Endodermal cell (in vitro differentiated cells): ENCODE results near the gene ALKBH5. TPM values are rescaled to one million over a fixed set of nuclear protein-coding genes. Genes with fewer than 3 reads are reported as not detected.
A peak's percentile ranks its signal among the peaks of the same experiment; 100 is the strongest.

ENCODE experiments used
- DNase-seq: peaks from one replicate; pipeline ENCODE4 v3.0.0-alpha.2; 2017
- H3K27ac ChIP-seq: 2 replicates; pipeline ENCODE4 v1.5.1; 2013; ENCODE audit warnings: mild to moderate bottlenecking, low read depth, low read length, moderate library complexity
- H3K27me3 ChIP-seq: 2 replicates; pipeline ENCODE4 v1.6.1; 2013; ENCODE audit warnings: mild to moderate bottlenecking, low read length, moderate library complexity; ENCODE audit not compliant: insufficient read depth, control insufficient read depth, poor library complexity, severe bottlenecking
- H3K36me3 ChIP-seq: 2 replicates; pipeline ENCODE4 v1.7.0; 2013; ENCODE audit warnings: mild to moderate bottlenecking, low read length, moderate library complexity; ENCODE audit not compliant: control insufficient read depth, insufficient read depth
- H3K4me1 ChIP-seq: one replicate; pipeline ENCODE4 v1.7.0; 2013; ENCODE audit warnings: low read length; ENCODE audit not compliant: control insufficient read depth, insufficient read depth
- H3K4me3 ChIP-seq: 2 replicates; pipeline ENCODE4 v1.5.1; 2013; ENCODE audit warnings: mild to moderate bottlenecking, low read length, moderate library complexity
- H3K9ac ChIP-seq: 2 replicates; pipeline ENCODE4 v1.6.1; 2013; ENCODE audit warnings: mild to moderate bottlenecking, low read length, moderate library complexity; ENCODE audit not compliant: poor library complexity, severe bottlenecking; ENCODE audit errors: extremely low read depth
- H3K9me3 ChIP-seq: 2 replicates; pipeline ENCODE4 v1.6.1; 2013; ENCODE audit warnings: mild to moderate bottlenecking, low read length, moderate library complexity; ENCODE audit not compliant: control insufficient read depth
- H3K27ac Mint-ChIP-seq: 2 replicates; pipeline ENCODE4 v1.8.0; 2020; ENCODE audit warnings: mixed read lengths
- H3K27me3 Mint-ChIP-seq: 2 replicates; pipeline ENCODE4 v1.8.0; 2021; ENCODE audit warnings: mild to moderate bottlenecking, mixed read lengths; ENCODE audit not compliant: insufficient read depth
- H3K36me3 Mint-ChIP-seq: 2 replicates; pipeline ENCODE4 v1.8.0; 2020; ENCODE audit warnings: low read depth, mixed read lengths
- H3K4me1 Mint-ChIP-seq: 2 replicates; pipeline ENCODE4 v1.8.0; 2020; ENCODE audit warnings: mixed read lengths
- H3K4me3 Mint-ChIP-seq: 2 replicates; pipeline ENCODE4 v1.8.0; 2020; ENCODE audit warnings: mild to moderate bottlenecking, moderate library complexity, mixed read lengths
- H3K9me3 Mint-ChIP-seq: 2 replicates; pipeline ENCODE4 v1.8.0; 2020; ENCODE audit warnings: mild to moderate bottlenecking, mixed read lengths
- CTCF ChIP-seq: fragments of 200-600 bp; sonication (generic); conservative IDR thresholded peaks from 2 replicates; pipeline ENCODE4 v1.5.0; 2021; ENCODE audit warnings: antibody characterized with exemption, mild to moderate bottlenecking
- WGBS, 2 experiments: methylation state at CpG; one replicate each; pipeline versions ENCODE4 v1.1.5 to v1.1.7; 2013; ENCODE audit warnings: missing lambda C conversion rate in 2 of 2, mixed read lengths in 1 of 2; ENCODE audit not compliant: insufficient coverage in 1 of 2, insufficient read length in 1 of 2; 5-methylcytosine and 5-hydroxymethylcytosine counted together
- total RNA-seq, 2 donors: library from RNA; stranded (reverse); fragmentation: NEBNext Ultra II Directional in 1 of 2; extraction: Animal tissue kit (Norgen Biotek cat#: 25700) in 1 of 2; gene quantifications; 2 replicates in 1 of 2; 3 replicates in 1 of 2; pipeline ENCODE4 v1.2.1, GENCODE V29; 2021

Gene ALKBH5
- total RNA-seq, 2 donors from 2014 or later: 64.1 to 80.9 TPM

DNA sequence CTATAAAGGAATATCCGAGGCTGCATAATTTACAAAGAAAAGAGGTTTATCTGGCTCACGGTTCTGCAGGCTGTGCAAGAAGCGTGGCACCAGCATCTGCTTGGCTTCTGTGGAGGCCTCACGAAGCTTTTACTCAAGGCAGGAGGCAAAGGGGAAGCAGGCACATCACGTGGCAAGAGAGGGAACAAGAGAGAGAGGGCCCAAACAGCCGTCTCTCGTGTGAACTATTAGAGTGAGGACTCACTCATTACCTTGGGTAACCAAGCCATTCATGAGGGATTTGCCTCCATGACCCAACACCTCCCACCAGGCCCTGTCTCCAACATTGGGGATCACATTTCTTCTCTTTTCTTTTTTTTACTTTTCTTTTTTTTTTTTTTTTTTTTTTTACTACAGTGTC is 7.5 kb upstream of the ALKBH5 start:
- H3K27me3 Mint-ChIP-seq: peaks cover 1% of the 10 kb centered on the region
- peaks cover 5% of the 10 kb centered on the region for H3K4me1 ChIP-seq
- TF ChIP-seq CTCF: no peak
- H3K27ac ChIP-seq: no peak overlapping the region
- H3K4me3 ChIP-seq: no peak overlapping the region
- peaks cover 10% of the 10 kb centered on the region for H3K4me1 Mint-ChIP-seq
- no peak for DNase-seq
- H3K9me3 ChIP-seq: no peaks in the 10 kb centered on the region
- no peaks in the 10 kb centered on the region for H3K9me3 Mint-ChIP-seq
- H3K27ac Mint-ChIP-seq: no peak overlapping the region
- no peak overlapping the region for H3K9ac ChIP-seq
- H3K4me3 Mint-ChIP-seq: no peak overlapping the region
- no peaks in the 10 kb centered on the region for H3K36me3 ChIP-seq
- H3K36me3 Mint-ChIP-seq: no peaks in the 10 kb centered on the region
- H3K27me3 ChIP-seq: no peaks in the 10 kb centered on the region
- 80 to 90% methylated on average over 6 to 7 of the region's 7 CpGs for WGBS, 2 experiments

- TF ChIP-seq CTCF: no peak
- no peak overlapping the region for H3K4me3 Mint-ChIP-seq
Measured at GRCh38 chr17:18177133-18177532, 6.5 kb upstream of the ALKBH5 start.

DNA sequence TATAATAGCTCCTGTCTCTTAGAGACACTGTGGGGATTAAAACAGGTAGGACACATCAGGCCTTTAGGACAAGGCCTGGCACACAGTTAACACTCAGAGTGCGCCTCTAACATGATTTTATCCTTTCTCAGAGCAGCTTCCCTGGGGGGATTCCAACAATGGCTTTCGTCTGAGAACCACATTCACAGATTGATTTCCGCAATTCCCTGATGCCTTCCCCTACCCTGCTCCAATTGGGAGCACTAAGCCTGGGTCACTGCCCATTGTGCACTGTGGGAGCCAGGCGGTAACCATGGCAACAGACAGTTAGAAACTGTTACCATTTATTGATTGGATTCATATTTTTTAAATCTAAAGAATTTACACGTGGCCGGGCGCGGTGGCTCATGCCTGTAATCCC is 5.9 kb upstream of the ALKBH5 start:
- Mint-ChIP-seq H3K27me3 (no peaks in the 10 kb centered on the region), H3K4me1 (peaks cover 10% of the 10 kb centered on the region), H3K36me3 (no peaks in the 10 kb centered on the region), H3K27ac (no peak overlapping the region), H3K9me3 (no peaks in the 10 kb centered on the region), H3K4me3 (no peak overlapping the region)
- H3K36me3 ChIP-seq: no peaks in the 10 kb centered on the region
- no peak for TF ChIP-seq CTCF
- H3K27me3 ChIP-seq: no peaks in the 10 kb centered on the region
- peak overlapping the region; percentile 39 for H3K27ac ChIP-seq
- H3K4me3 ChIP-seq: no peak overlapping the region
- no peak overlapping the region for H3K9ac ChIP-seq
- no peak for DNase-seq
- 77 to 93% methylated on average over 7 to 8 of the region's 8 CpGs for WGBS, 2 experiments
- no peaks in the 10 kb centered on the region for H3K9me3 ChIP-seq
- H3K4me1 ChIP-seq: peaks cover 5% of the 10 kb centered on the region

More at GRCh38 chr17:18177133-18177532, 6.5 kb upstream of the ALKBH5 start:
- Histone ChIP-seq H3K4me3 (no peak overlapping the region), H3K27ac (peak overlapping the region; percentile 39), H3K27me3 (no peaks in the 10 kb centered on the region), H3K9ac (no peak overlapping the region), H3K4me1 (peaks cover 5% of the 10 kb centered on the region), H3K36me3 (no peaks in the 10 kb centered on the region), H3K9me3 (no peaks in the 10 kb centered on the region)
- no peaks in the 10 kb centered on the region for H3K9me3 Mint-ChIP-seq
- H3K36me3 Mint-ChIP-seq: no peaks in the 10 kb centered on the region
- H3K27me3 Mint-ChIP-seq: no peaks in the 10 kb centered on the region
- H3K27ac Mint-ChIP-seq: no peak overlapping the region
- no peak for DNase-seq
- peaks cover 10% of the 10 kb centered on the region for H3K4me1 Mint-ChIP-seq
